GM23338 (cell line): ENCODE results near the gene MICALL2. TPM values are rescaled to one million over a fixed set of nuclear protein-coding genes. Genes with fewer than 3 reads are reported as not detected.

Source experiments
- ATAC-seq: fragments of 200-7000 bp; cut with Tn5 transposase; 3 replicates; pipeline ENCODE4 v1.9.1; 2020
- DNase-seq: peaks from one replicate; pipeline ENCODE4 v3.0.0-alpha.2; 2015; ENCODE audit warnings: low spot score
- H2AFZ ChIP-seq: fragments of 200-600 bp; sonication (generic); 2 replicates; pipeline ENCODE4 v1.8.0; 2016; ENCODE audit warnings: antibody characterized with exemption, mild to moderate bottlenecking, moderate library complexity
- H3F3A ChIP-seq: fragments of 200-600 bp; sonication (generic); replicated peaks from 2 replicates; pipeline ENCODE4 v1.8.0; 2017; ENCODE audit warnings: antibody characterized with exemption, mixed run types, low read depth
- H3K27ac ChIP-seq: fragments of 200-600 bp; sonication (generic); 2 replicates; pipeline ENCODE4 v1.6.1; 2016; ENCODE audit warnings: low read depth
- H3K27me3 ChIP-seq: fragments of 200-600 bp; sonication (generic); 2 replicates; pipeline ENCODE4 v1.8.0; 2016; ENCODE audit warnings: mild to moderate bottlenecking, mixed run types, moderate library complexity; ENCODE audit not compliant: insufficient read depth
- H3K36me3 ChIP-seq: fragments of 200-600 bp; sonication (generic); 2 replicates; pipeline ENCODE4 v1.8.0; 2016; ENCODE audit warnings: mild to moderate bottlenecking; ENCODE audit not compliant: insufficient read depth
- H3K4me1 ChIP-seq: fragments of 200-600 bp; sonication (generic); 2 replicates; pipeline ENCODE4 v1.8.0; 2016; ENCODE audit warnings: mild to moderate bottlenecking, moderate library complexity; ENCODE audit not compliant: insufficient read depth
- H3K4me2 ChIP-seq: fragments of 200-600 bp; sonication (generic); 2 replicates; pipeline ENCODE4 v1.7.1; 2017; ENCODE audit warnings: mixed run types
- H3K4me3 ChIP-seq: fragments of 200-600 bp; sonication (generic); 2 replicates; pipeline ENCODE4 v1.6.1; 2016; ENCODE audit warnings: mixed run types
- H3K79me2 ChIP-seq: fragments of 200-600 bp; sonication (generic); replicated peaks from 2 replicates; pipeline ENCODE4 v1.8.0; 2017; ENCODE audit warnings: mild to moderate bottlenecking; ENCODE audit not compliant: insufficient read depth
- H3K9me2 ChIP-seq: fragments of 200-600 bp; sonication (generic); 2 replicates; pipeline ENCODE4 v1.8.0; 2017; ENCODE audit not compliant: insufficient read depth
- H4K20me1 ChIP-seq: fragments of 200-600 bp; sonication (generic); replicated peaks from 2 replicates; pipeline ENCODE4 v1.8.0; 2017; ENCODE audit warnings: mild to moderate bottlenecking; ENCODE audit not compliant: insufficient read depth
- H3K27ac Mint-ChIP-seq: 2 replicates; pipeline ENCODE4 v1.8.0; 2020; ENCODE audit warnings: inconsistent platforms, mild to moderate bottlenecking, moderate library complexity, mixed read lengths
- H3K27me3 Mint-ChIP-seq: 3 replicates; pipeline ENCODE4 v1.8.0; 2022; ENCODE audit warnings: low read depth, mild to moderate bottlenecking, moderate library complexity, mixed read lengths, inconsistent platforms; ENCODE audit not compliant: insufficient read depth, poor library complexity
- H3K36me3 Mint-ChIP-seq: 3 replicates; pipeline ENCODE4 v1.8.0; 2021; ENCODE audit warnings: low read depth, mild to moderate bottlenecking, inconsistent platforms, moderate library complexity, mixed read lengths
- H3K4me1 Mint-ChIP-seq: 3 replicates; pipeline ENCODE4 v1.8.0; 2020; ENCODE audit warnings: mild to moderate bottlenecking, inconsistent platforms, mixed read lengths
- H3K4me3 Mint-ChIP-seq: 3 replicates; pipeline ENCODE4 v1.8.0; 2021; ENCODE audit warnings: moderate library complexity, mild to moderate bottlenecking, inconsistent platforms, mixed read lengths
- H3K9me3 Mint-ChIP-seq: 3 replicates; pipeline ENCODE4 v1.8.0; 2020; ENCODE audit warnings: moderate library complexity, mild to moderate bottlenecking, inconsistent platforms, mixed read lengths
- ETS1 ChIP-seq: IDR thresholded peaks from 2 replicates; pipeline ENCODE4 v1.6.1; 2016; ENCODE audit warnings: antibody characterized with exemption
- EZH2 ChIP-seq: fragments of 200-600 bp; sonication (generic); IDR thresholded peaks from one replicate; pipeline ENCODE4 v1.8.0; 2017; ENCODE audit warnings: antibody characterized with exemption, mild to moderate bottlenecking, low read depth; ENCODE audit not compliant: unreplicated experiment
- EZH2phosphoT487 ChIP-seq: fragments of 200-600 bp; sonication (generic); IDR thresholded peaks from one replicate; pipeline ENCODE4 v1.8.1; 2018; ENCODE audit warnings: antibody characterized with exemption; ENCODE audit not compliant: unreplicated experiment
- JUNB ChIP-seq: IDR thresholded peaks from one replicate; pipeline ENCODE4 v1.6.1; 2016; ENCODE audit warnings: antibody characterized with exemption; ENCODE audit not compliant: unreplicated experiment
- NANOG ChIP-seq: IDR thresholded peaks from 2 replicates; pipeline ENCODE4 v1.6.1; 2016; ENCODE audit warnings: antibody characterized with exemption, borderline replicate concordance
- REST ChIP-seq: IDR thresholded peaks from one replicate; pipeline ENCODE4 v1.6.1; 2018; ENCODE audit warnings: antibody characterized with exemption; ENCODE audit not compliant: unreplicated experiment
- STAT1 ChIP-seq: IDR thresholded peaks from one replicate; pipeline ENCODE4 v1.6.1; 2016; ENCODE audit warnings: antibody characterized with exemption; ENCODE audit not compliant: unreplicated experiment
- ZNF114 ChIP-seq: fragments of 250-450 bp; sonication (Bioruptor Pico); IDR thresholded peaks from 2 replicates; pipeline ENCODE4 v1.5.0; 2020; ENCODE audit warnings: mild to moderate bottlenecking, moderate library complexity
- ZNF331 ChIP-seq: fragments of 250-450 bp; sonication (Bioruptor Pico); IDR thresholded peaks from 2 replicates; pipeline ENCODE4 v1.5.0; 2020; ENCODE audit warnings: low read depth, mild to moderate bottlenecking, moderate library complexity
- polyA plus RNA-seq: library from polyadenylated mRNA; unstranded; fragments of >200 nt; fragmentation: Nextera tagmentation; extraction: Ambion mirVana; gene quantifications from 2 replicates; pipeline ENCODE4 v1.2.1, GENCODE V29; 2016
- total RNA-seq: library from RNA; depleted of rRNA; stranded (reverse); fragments of >200 nt; shearing (Covaris generic); gene quantifications from 2 replicates; pipeline ENCODE4 v1.2.3, GENCODE V29; 2014
- TF ChIP-seq, protein P1 (sequence below), 2 experiments: fragments of 200-600 bp in 1 of 2; sonication (generic) in 1 of 2; conservative IDR thresholded peaks; 2 replicates each; pipeline versions ENCODE4 v1.5.1 to v1.6.1; 2016 to 2017; ENCODE audit warnings: antibody characterized with exemption in 2 of 2, low read depth in 2 of 2, mild to moderate bottlenecking in 2 of 2, moderate library complexity in 1 of 2

MICALL2 gene
- total and polyA plus RNA-seq, 2 experiments from 2014 or later: 7.0 to 13.0 TPM

DNA sequence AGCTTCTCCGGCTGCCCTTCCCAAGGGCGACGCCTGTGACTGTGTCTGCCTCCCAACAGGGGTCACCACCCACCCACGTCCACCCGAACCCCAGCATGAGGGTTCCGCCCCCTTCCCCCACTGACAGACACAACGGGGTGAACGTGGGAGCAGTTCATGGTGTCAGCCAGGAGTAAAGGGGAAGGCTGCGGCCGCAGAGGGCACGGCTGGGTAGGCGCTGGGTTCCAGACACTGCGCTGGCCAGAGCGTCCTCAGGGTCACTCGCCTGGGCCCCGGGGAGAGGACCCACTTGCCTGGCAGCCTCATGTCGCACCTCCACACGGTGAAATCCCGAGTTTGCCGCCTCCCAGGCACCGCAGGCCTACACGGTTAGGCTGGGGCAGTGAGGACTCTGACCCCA is 23.8 kb upstream of the MICALL2 start (continued):
- TF ChIP-seq ETS1 (no peak), NANOG (no peak), ZNF331 (CRISPR knock-in tag) (no peak), EZH2phosphoT487 (no peak), ZNF114 (CRISPR knock-in tag) (no peak), STAT1 (no peak), REST (no peak), JUNB (no peak), EZH2 (no peak)
- TF ChIP-seq, protein P1, sequence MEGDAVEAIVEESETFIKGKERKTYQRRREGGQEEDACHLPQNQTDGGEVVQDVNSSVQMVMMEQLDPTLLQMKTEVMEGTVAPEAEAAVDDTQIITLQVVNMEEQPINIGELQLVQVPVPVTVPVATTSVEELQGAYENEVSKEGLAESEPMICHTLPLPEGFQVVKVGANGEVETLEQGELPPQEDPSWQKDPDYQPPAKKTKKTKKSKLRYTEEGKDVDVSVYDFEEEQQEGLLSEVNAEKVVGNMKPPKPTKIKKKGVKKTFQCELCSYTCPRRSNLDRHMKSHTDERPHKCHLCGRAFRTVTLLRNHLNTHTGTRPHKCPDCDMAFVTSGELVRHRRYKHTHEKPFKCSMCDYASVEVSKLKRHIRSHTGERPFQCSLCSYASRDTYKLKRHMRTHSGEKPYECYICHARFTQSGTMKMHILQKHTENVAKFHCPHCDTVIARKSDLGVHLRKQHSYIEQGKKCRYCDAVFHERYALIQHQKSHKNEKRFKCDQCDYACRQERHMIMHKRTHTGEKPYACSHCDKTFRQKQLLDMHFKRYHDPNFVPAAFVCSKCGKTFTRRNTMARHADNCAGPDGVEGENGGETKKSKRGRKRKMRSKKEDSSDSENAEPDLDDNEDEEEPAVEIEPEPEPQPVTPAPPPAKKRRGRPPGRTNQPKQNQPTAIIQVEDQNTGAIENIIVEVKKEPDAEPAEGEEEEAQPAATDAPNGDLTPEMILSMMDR (conservative IDR thresholded peaks at IDR 0.05; ENCODE audit: low read depth in 2 of 2): no peak

DNA sequence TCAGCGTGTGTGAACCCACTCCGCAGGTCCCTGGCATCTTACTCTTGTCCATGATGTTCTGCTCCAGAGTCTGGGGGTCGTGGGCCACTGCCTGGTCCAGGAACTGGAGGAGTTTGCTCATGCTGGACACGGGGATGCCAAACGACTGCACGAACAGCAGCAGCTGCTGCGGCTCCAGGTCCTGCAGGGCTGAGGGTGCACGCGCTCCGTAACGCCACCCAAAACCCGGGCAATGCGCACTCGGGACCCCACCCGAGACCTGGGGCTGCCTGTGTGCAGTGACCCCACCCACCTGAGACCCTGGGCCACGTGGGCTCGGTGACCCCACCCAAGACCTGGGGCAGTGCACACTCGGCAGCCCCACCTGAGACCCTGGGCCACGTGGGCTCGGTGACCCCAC is 22.0 kb upstream of the MICALL2 start:
- H3K27ac Mint-ChIP-seq: no peak overlapping the region
- DNase-seq: no peak
- H3F3A ChIP-seq: no peaks in the 10 kb centered on the region
- no peaks in the 10 kb centered on the region for H3K9me3 Mint-ChIP-seq
- no peak overlapping the region for H3K4me3 Mint-ChIP-seq
- H2AFZ ChIP-seq: no peak overlapping the region
- H3K4me1 Mint-ChIP-seq: no peaks in the 10 kb centered on the region
- peaks cover 5% of the 10 kb centered on the region for H3K27me3 Mint-ChIP-seq
- H3K9me2 ChIP-seq: no peaks in the 10 kb centered on the region
- H3K27ac ChIP-seq: no peak overlapping the region
- no peaks in the 10 kb centered on the region for H3K79me2 ChIP-seq
- H3K4me1 ChIP-seq: no peaks in the 10 kb centered on the region
- H3K4me3 ChIP-seq: no peak overlapping the region
- no peaks in the 10 kb centered on the region for H3K36me3 ChIP-seq
- ATAC-seq: no peak
- H3K4me2 ChIP-seq: no peak overlapping the region
- no peaks in the 10 kb centered on the region for H3K27me3 ChIP-seq
- no peaks in the 10 kb centered on the region; the same call in 1 of the 2 replicates for H4K20me1 ChIP-seq
- H3K36me3 Mint-ChIP-seq: peaks cover 19% of the 10 kb centered on the region; the same call in 2 of the 3 replicates
- TF ChIP-seq STAT1 (no peak), ZNF331 (CRISPR knock-in tag) (no peak), EZH2 (no peak), ETS1 (no peak), REST (no peak), ZNF114 (CRISPR knock-in tag) (no peak), NANOG (no peak)
